Measurements from ENCODE around the gene CCT6A.
"Not testable (repeated sequence)": the region's sequence is repeated elsewhere in the genome, so short reads cannot be mapped to it uniquely, and the experiment has no call there.

CCT6A gene, protein sequence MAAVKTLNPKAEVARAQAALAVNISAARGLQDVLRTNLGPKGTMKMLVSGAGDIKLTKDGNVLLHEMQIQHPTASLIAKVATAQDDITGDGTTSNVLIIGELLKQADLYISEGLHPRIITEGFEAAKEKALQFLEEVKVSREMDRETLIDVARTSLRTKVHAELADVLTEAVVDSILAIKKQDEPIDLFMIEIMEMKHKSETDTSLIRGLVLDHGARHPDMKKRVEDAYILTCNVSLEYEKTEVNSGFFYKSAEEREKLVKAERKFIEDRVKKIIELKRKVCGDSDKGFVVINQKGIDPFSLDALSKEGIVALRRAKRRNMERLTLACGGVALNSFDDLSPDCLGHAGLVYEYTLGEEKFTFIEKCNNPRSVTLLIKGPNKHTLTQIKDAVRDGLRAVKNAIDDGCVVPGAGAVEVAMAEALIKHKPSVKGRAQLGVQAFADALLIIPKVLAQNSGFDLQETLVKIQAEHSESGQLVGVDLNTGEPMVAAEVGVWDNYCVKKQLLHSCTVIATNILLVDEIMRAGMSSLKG

DNA sequence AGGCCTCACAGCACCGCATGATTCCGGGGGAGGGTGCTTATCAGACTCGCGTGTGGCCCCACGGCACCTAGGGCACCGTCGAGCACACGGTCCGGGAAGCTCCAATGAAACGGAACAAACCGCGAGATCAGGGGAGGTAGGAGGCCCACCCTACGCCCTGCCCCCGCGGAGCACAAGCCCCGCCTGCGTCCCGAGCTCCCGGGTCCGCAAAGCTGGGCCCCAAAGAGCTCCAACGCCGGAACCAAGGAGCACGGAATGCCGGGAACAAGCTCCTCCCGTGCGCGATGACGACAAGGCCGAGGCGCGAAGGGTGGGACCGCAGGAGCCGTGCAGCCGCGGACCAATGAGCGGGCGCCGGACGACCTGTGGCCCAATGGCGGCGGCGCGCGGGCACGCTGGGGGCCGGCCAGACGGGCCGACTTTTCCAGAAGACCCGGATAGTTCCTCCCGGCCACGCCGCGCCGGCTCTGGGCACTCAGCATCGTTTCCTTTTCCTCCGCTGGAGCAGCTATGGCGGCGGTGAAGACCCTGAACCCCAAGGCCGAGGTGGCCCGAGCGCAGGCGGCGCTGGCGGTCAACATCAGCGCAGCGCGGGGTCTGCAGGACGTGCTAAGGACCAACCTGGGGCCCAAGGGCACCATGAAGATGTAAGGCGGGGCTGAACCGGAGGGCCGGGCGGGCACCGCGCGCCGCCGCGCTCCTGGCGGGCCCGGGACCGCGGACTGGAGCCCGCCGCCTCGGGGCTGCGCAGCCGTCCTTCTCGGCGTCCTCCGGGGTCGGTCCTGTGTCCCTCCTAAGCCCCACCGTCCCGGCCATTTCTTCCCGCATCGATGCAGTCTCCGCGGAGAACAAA is at the start of gene CCT6A, which contains the start of gene PSPH:
TSS of gene CCT6A (plus strand) at position 427 of the 853 bp plus-strand sequence. CDS start at position 511, 84 bp downstream.
TSS of gene PSPH (minus strand) at position 106 of the 853 bp plus-strand sequence. CDS start 30,232 bp downstream, outside the sequence.
- peaks cover 44% of the 10 kb centered on the region for H3K36me3 ChIP-seq (ENCODE audit: insufficient read depth, low read depth, low read length)
- H3K4me3 ChIP-seq (ENCODE audit: low read length): peak within 1 kb of the TSS; percentile 92
- peak within 1 kb of the TSS; percentile 100 for H3K9ac ChIP-seq (ENCODE audit: low read depth, low read length)
- peaks cover 8% of the 10 kb centered on the region; the same call in 1 of the 2 replicates for H3K4me1 ChIP-seq (ENCODE audit: insufficient read depth, low read length)
- H3K27ac ChIP-seq (ENCODE audit: low read length): peak within 1 kb of the TSS; percentile 95
- no peaks in the 10 kb centered on the region for H3K27me3 ChIP-seq (ENCODE audit: insufficient read depth, low read length)
- H3K9me3 ChIP-seq (ENCODE audit: insufficient read depth, low read depth, low read length): no peaks in the 10 kb centered on the region

DNA sequence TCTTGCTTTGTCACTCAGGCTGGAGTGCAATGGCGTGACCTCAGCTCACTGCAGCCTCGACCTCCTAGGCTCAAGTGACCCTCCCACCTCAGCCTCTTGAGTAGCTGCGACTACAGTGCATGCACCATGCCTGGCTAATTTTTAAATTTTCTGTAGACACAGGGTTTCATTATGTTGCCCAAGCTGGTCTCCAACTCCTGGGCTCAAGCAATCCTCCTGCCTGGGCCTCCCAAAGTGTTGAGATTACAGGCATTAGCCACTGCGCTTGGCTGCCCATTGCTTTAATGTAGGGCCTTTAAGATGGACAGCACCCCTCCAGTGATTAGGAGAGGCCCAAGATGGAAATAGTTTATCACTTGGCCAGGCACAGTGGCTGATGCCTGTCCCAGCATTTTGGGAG is 47.8 kb upstream of the CCT6A start:
- no peaks in the 10 kb centered on the region for H3K9me3 ChIP-seq (ENCODE audit: insufficient read depth, low read depth, low read length)
- no peaks in the 10 kb centered on the region for H3K27me3 ChIP-seq (ENCODE audit: insufficient read depth, low read length)
- H3K4me1 ChIP-seq (ENCODE audit: insufficient read depth, low read length): no peaks in the 10 kb centered on the region
- H3K27ac ChIP-seq (ENCODE audit: low read length): no peak overlapping the region
- no peak overlapping the region for H3K4me3 ChIP-seq (ENCODE audit: low read length)
- H3K36me3 ChIP-seq (ENCODE audit: insufficient read depth, low read depth, low read length): peaks cover 7% of the 10 kb centered on the region; the same call in 1 of the 2 replicates
- no peak overlapping the region for H3K9ac ChIP-seq (ENCODE audit: low read depth, low read length)

DNA sequence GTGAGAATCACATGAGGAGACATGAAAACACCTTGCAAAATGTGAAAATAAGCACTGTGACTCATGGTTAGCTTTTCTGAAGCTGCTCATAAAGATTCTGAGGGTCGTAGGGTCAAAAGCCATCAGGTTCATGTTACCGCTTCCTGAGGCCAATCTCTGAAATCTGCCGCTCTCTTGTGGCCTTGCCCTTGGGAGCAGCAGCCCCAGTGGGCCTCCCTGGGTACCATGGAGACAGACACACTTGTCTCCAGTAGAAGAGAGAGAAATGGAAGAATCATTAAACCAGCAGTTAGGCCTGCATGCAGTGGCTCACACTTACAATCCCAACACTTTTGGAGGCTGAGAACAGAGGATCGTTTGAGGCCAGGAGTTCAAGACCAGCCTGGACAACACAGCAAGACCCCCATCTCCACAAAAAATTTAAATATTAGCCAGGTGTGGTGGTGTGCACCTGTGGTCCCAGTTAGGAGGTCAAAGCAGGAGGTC is 44.4 kb upstream of the CCT6A start:
- Histone ChIP-seq H3K9ac (ENCODE audit: low read depth, low read length) (no peak overlapping the region), H3K9me3 (ENCODE audit: insufficient read depth, low read depth, low read length) (no peaks in the 10 kb centered on the region), H3K27ac (ENCODE audit: low read length) (no peak overlapping the region), H3K4me3 (ENCODE audit: low read length) (no peak overlapping the region), H3K27me3 (ENCODE audit: insufficient read depth, low read length) (no peaks in the 10 kb centered on the region), H3K4me1 (ENCODE audit: insufficient read depth, low read length) (no peaks in the 10 kb centered on the region), H3K36me3 (ENCODE audit: insufficient read depth, low read depth, low read length) (peaks cover 22% of the 10 kb centered on the region)

DNA sequence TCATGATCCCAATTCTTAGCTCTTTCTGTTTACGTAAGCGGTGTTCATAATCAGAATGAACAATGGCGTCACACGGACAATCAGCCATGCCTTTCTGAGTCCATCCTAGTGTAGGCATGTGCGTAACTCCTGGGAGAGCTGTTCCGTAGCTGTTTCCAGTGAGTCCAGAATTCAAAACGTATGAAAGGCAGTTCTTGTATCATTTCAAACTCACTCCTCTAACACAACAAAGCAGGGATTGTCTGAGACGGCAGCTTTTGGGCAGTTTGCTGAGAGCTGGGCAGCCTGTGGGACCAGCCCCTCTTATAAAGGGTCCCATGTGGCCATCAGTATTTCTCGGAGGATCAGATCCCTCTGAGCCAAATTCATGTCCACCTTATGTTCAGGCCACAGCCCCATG is 43.7 kb upstream of the CCT6A start:
- Histone ChIP-seq H3K27ac (ENCODE audit: low read length) (no peak overlapping the region), H3K27me3 (ENCODE audit: insufficient read depth, low read length) (no peaks in the 10 kb centered on the region), H3K4me3 (ENCODE audit: low read length) (no peak overlapping the region), H3K9ac (ENCODE audit: low read depth, low read length) (no peak overlapping the region), H3K4me1 (ENCODE audit: insufficient read depth, low read length) (no peaks in the 10 kb centered on the region), H3K36me3 (ENCODE audit: insufficient read depth, low read depth, low read length) (peaks cover 28% of the 10 kb centered on the region), H3K9me3 (ENCODE audit: insufficient read depth, low read depth, low read length) (no peaks in the 10 kb centered on the region)

DNA sequence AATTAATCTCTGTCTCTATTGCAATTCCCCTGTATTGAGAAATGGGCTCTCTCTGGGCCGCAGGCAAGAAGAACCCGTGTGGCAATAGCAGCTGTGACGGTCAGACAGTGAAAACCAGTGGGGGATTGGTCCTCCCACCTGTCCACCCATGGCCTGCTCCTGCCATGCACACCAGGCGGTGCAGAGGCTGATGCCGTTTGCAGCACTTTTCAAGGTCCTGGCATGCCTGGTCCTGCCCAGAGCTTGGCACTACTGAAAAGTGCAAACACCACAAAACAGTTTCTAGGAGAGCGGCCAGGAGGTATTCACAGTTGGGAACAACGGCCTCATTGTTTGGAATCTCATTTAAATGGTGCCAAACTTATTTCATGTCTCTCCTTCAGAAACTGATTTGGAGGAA is 41.9 kb upstream of the CCT6A start:
- H3K27ac ChIP-seq (ENCODE audit: low read length): no peak overlapping the region

DNA sequence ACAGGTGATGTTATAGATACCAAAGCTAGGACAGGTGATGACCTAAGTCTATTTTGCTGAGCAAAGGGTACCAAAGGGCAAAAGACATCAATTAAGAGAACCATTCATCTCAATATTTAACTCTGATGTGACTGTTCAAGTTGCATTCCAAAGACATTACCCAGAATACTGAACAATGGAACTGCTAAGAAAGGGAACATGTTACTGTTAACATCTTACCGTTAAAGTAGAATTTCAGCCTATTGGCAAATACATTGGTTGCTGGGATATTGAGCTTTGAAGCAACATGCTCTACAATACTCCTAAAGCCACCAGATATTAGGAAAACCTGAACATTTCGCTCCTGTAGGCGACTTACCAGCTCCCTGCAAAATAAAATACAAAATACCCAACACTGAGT is 34.5 kb upstream of the CCT6A start:
- not testable (repeated sequence) for H3K4me1 ChIP-seq (ENCODE audit: insufficient read depth, low read length); H3K27me3 ChIP-seq (ENCODE audit: insufficient read depth, low read length); H3K9ac ChIP-seq (ENCODE audit: low read depth, low read length); H3K9me3 ChIP-seq (ENCODE audit: insufficient read depth, low read depth, low read length); H3K4me3 ChIP-seq (ENCODE audit: low read length); H3K27ac ChIP-seq (ENCODE audit: low read length)
- H3K36me3 ChIP-seq (ENCODE audit: insufficient read depth, low read depth, low read length): peaks cover 71% of the 10 kb centered on the region

More for the DNA sequence above, 41.9 kb upstream of the CCT6A start:
- peaks cover 44% of the 10 kb centered on the region for H3K36me3 ChIP-seq (ENCODE audit: insufficient read depth, low read depth, low read length)
- no peaks in the 10 kb centered on the region for H3K4me1 ChIP-seq (ENCODE audit: insufficient read depth, low read length)
- H3K9me3 ChIP-seq (ENCODE audit: insufficient read depth, low read depth, low read length): no peaks in the 10 kb centered on the region
- H3K4me3 ChIP-seq (ENCODE audit: low read length): no peak overlapping the region
- no peak overlapping the region for H3K9ac ChIP-seq (ENCODE audit: low read depth, low read length)
- H3K27me3 ChIP-seq (ENCODE audit: insufficient read depth, low read length): no peaks in the 10 kb centered on the region

DNA sequence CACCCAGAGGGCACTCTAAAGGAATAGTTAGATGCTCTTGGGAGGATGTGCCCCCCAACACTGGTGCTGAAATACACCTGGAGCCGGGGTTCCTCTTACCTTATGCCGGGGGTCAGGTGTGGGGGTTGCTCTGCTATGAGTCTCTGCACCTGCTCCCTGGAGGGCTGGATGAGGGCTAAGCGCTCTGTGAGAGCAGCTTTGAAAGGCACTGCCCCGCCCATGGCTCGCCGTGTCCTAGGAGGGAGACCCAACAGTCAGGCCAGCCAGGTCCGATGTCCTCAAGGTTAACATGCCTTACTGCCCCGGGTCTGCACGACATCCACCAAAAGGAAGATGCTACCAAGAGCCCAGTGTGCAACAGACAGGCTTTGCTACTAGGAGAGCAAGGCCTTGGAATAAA is 32.1 kb upstream of the CCT6A start:
- H3K27me3 ChIP-seq (ENCODE audit: insufficient read depth, low read length): no peaks in the 10 kb centered on the region
- H3K36me3 ChIP-seq (ENCODE audit: insufficient read depth, low read depth, low read length): peaks cover 49% of the 10 kb centered on the region
- H3K27ac ChIP-seq (ENCODE audit: low read length): no peak overlapping the region
- H3K9ac ChIP-seq (ENCODE audit: low read depth, low read length): no peak overlapping the region
- H3K4me3 ChIP-seq (ENCODE audit: low read length): no peak overlapping the region
- H3K4me1 ChIP-seq (ENCODE audit: insufficient read depth, low read length): no peaks in the 10 kb centered on the region
- H3K9me3 ChIP-seq (ENCODE audit: insufficient read depth, low read depth, low read length): no peaks in the 10 kb centered on the region

DNA sequence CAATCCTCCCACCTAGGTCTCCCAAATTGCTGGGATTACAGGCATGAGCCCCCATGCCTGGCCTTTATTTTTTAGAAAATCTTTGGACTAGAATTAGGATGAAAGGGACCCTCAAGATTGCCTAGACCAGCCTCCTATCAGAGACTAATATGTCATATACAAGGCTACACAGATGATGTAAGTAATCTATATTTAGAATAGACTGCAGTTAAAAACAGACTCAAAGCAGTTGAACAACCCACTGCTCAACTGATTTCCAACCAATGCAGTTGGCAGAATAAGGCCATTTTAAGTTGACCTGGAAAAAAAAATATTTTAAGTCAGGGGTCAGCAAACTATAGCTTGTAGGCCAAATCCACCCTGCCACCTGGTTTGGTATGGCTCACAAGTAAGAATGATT is 28.1 kb upstream of the CCT6A start:
- H3K4me1 ChIP-seq (ENCODE audit: insufficient read depth, low read length): no peaks in the 10 kb centered on the region
- H3K4me3 ChIP-seq (ENCODE audit: low read length): no peak overlapping the region
- H3K36me3 ChIP-seq (ENCODE audit: insufficient read depth, low read depth, low read length): peaks cover 55% of the 10 kb centered on the region
- H3K27ac ChIP-seq (ENCODE audit: low read length): no peak overlapping the region
- no peak overlapping the region for H3K9ac ChIP-seq (ENCODE audit: low read depth, low read length)
- H3K27me3 ChIP-seq (ENCODE audit: insufficient read depth, low read length): no peaks in the 10 kb centered on the region
- H3K9me3 ChIP-seq (ENCODE audit: insufficient read depth, low read depth, low read length): no peaks in the 10 kb centered on the region

DNA sequence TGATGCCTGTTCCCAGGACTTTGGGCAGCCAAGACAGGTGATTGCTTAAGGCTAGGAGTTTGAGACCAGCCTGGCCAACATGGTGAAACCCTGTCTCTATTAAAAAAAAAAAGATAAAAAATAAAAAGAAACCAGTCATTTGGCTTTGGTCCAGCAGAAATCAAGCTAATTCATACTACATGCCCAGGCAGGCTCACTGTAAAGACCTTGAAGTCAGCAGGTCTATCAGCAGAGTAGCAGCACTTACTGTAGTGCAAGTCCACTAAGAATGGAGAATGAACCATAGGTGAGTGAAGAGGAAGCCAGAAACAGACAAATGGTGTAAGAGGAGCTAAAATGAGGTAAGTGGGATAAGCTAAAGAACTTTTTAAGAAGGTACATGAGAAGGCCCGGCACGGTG is 25.0 kb upstream of the CCT6A start:
- no peak overlapping the region for H3K4me3 ChIP-seq (ENCODE audit: low read length)
- H3K9me3 ChIP-seq (ENCODE audit: insufficient read depth, low read depth, low read length): no peaks in the 10 kb centered on the region
- no peak overlapping the region for H3K9ac ChIP-seq (ENCODE audit: low read depth, low read length)
- no peaks in the 10 kb centered on the region for H3K27me3 ChIP-seq (ENCODE audit: insufficient read depth, low read length)
- peaks cover 56% of the 10 kb centered on the region for H3K36me3 ChIP-seq (ENCODE audit: insufficient read depth, low read depth, low read length)
- H3K27ac ChIP-seq (ENCODE audit: low read length): no peak overlapping the region
- no peaks in the 10 kb centered on the region for H3K4me1 ChIP-seq (ENCODE audit: insufficient read depth, low read length)

DNA sequence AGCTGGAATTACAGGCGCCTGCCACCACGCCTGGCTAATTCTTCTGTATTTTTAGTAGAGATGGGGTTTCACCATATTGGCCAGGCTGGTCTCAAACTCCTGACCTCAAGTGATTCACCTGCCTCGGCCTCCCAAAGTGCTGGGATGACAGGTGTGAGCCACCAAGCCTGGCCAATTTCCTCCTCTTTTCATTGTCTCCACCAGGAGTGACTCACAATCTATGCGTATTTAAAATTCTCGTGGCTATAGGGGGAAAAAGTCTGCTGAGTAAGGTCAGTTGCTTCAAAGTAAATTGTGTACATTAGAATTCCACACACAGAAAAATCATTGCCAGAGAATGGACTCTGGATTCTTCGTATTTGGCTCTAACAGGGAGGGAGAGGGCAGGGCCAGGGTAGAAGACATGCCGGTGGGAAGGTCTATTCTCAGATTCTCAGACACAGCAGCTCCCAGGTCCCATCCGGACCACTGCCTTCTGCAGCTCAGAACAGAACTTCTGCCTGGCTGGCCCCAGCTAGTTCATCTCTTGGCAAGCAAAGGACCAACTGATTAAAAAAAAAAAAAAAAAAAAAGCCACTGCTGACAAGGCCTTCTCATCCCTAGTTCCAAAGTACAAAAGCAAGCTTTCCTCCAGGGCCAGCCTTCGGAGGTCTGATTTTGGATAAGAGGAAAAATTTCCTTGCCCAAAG is 22.5 kb upstream of the CCT6A start:
- Histone ChIP-seq H3K4me1 (ENCODE audit: insufficient read depth, low read length) (no peaks in the 10 kb centered on the region), H3K27me3 (ENCODE audit: insufficient read depth, low read length) (no peaks in the 10 kb centered on the region), H3K36me3 (ENCODE audit: insufficient read depth, low read depth, low read length) (peaks cover 62% of the 10 kb centered on the region), H3K9me3 (ENCODE audit: insufficient read depth, low read depth, low read length) (no peaks in the 10 kb centered on the region), H3K9ac (ENCODE audit: low read depth, low read length) (no peak overlapping the region), H3K4me3 (ENCODE audit: low read length) (no peak overlapping the region), H3K27ac (ENCODE audit: low read length) (no peak overlapping the region)

DNA sequence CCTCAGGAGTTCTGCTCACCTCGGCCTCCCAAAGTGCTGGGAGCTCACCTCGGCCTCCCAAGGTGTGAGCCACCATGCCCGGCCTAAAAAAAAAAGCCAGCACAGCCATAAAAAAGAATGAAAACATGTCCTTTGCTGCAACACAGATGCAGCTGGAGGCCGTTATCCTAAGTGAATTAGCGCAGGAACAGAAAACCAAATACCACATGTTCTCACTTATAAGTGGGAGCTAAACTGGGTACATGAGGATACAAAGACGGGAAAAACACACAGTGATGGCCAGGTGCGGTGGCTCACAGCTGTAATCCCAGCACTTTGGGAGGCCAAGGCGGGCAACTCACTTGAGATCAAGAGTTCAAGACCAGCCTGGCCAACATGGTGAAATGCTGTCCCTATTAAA is 21.2 kb upstream of the CCT6A start:
- H3K4me1 ChIP-seq (ENCODE audit: insufficient read depth, low read length): no peaks in the 10 kb centered on the region
- H3K9ac ChIP-seq (ENCODE audit: low read depth, low read length): no peak overlapping the region

More for the DNA sequence above, 21.2 kb upstream of the CCT6A start:
- no peaks in the 10 kb centered on the region for H3K9me3 ChIP-seq (ENCODE audit: insufficient read depth, low read depth, low read length)
- no peak overlapping the region for H3K27ac ChIP-seq (ENCODE audit: low read length)
- no peaks in the 10 kb centered on the region for H3K27me3 ChIP-seq (ENCODE audit: insufficient read depth, low read length)
- no peak overlapping the region for H3K4me3 ChIP-seq (ENCODE audit: low read length)
- peaks cover 57% of the 10 kb centered on the region for H3K36me3 ChIP-seq (ENCODE audit: insufficient read depth, low read depth, low read length)
